RPMI7951 (cell line): Measurements from ENCODE around the gene SYP. TPM values are rescaled to one million over a fixed set of nuclear protein-coding genes. Genes with fewer than 3 reads are reported as not detected.
A peak's percentile ranks its signal among the peaks of the same experiment; 100 is the strongest.
"Not testable (repeated sequence)": the region's sequence is repeated elsewhere in the genome, so short reads cannot be mapped to it uniquely, and the experiment has no call there.

Experiments
- DNase-seq: peaks from one replicate; pipeline ENCODE4 v3.0.0-alpha.2; 2012; ENCODE audit warnings: low read depth
- total RNA-seq: library from RNA; depleted of rRNA; stranded (reverse); fragments of >200 nt; shearing (Covaris generic); gene quantifications from 2 replicates; pipeline ENCODE4 v1.2.3, GENCODE V29; 2014

Gene SYP
- total RNA-seq, 1 experiment from 2014 or later, result 0.36 TPM

DNA sequence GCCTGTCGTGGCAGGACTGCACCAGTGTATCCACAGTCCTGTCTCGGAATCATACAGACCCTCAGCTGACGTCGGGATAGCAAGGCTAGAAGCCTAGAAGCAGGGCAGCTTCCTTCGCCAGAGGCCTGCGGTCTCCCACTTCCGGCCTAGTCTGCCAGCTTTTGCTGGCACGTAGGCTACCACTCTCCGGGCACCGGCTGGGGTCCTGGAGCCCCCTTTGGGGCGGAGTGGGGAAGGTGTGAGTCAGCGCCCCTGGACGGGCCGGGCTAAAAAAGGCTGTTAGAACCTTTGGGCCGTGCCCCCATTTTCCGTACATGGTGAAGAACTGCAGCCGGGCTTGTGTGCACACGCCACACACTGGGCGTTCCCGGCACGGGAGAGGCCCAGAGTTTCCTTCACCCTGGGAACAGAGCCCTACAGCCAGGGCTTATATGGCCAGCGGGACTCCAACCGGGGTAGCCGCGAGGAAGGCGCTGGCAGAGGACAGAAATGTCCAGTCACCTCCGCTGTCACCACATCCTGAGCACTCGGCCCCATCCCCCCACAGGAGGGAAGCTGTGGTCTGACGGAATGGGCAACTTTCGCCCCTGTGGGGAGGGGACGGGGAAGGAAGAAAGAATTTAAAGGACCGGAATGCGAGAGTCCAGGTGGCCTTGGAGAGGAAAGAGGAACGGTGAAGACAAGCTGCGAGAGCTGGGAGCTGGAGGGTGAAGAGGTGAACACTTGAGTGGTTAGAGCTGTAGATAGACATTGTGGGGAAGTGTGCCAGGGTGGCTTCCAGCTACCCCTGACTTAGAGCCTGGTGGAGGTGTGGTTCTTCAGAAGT lies 32.9 kb downstream of the SYP start:
- peak; percentile 96 for DNase-seq

DNA sequence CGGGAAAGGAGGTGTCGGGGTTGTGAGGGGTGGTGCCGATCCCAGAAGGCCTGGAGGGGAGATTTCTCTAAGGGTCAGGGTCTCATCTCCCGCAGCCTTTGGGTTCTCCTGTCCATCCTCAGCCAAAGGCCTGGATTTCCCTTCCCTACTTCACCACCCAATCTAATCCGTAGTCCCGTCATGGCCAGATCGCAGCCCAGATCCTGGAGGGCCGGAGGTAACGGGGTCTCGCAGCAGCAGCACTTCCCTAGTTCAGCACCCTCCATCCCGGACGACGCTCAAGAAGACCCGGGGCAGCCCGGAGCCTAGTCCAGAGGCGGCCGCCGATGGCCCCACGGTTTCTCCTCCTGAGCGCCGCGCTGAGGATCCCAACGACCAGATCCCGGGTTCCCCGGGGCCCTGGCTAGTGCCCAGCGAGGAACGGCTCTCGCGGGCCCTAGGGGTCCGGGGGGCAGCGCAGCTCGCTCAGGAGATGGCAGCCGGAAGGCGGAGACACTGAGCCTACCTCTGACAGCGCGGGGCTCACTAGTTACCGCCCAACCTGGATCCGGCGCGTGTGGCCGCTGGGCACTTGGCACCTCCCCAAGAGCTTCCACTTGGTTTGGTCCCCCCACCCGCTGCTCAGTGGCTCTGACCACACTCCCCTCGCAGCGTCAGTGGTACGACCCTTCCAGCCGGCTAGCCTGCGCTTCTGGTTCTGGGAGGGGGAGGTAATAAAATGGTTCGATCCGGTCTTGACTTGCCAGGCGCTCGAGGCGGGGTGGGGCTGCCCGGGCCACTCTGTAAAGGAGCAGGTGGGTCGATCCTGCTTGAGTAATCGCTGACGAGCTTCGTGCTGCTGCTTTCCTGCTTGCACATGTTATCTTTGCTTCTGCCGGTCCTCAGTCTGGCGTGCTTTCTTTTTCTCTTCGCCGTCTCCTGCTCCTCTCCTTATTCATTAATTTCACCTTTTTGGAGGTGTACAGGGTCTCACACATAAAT lies 33.8 kb downstream of the SYP start:
- peak; percentile 76 for DNase-seq

DNA sequence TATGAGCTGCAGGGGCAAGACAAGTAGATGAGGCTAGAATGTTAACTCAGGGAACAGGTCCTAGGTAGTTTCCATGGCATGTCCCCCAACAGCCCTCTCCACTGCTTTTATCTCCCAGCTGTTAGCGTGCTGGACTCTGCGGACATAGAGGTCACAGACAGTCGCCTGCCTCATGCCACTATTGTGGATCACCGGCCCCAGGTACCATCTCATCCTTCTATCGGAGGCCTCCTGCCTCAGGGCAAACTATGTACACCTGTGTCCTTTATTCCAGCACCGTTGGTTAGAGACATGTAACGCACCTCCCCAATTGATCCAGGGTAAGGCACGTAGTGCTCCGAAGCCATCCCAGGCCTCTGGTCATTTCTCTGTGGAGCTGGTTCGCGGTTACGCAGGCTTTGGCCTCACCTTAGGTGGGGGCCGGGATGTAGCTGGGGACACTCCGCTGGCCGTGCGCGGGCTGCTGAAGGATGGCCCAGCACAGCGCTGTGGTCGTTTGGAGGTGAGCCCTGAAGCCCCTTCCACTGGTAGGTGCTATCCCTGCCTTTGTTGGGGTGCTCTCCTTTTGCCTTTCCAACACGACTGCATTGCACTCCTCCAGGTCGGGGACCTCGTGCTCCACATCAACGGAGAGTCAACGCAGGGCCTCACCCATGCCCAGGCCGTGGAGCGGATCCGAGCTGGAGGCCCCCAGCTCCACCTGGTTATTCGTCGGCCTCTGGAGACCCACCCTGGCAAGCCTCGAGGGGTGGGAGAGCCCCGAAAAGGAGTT lies 35.2 kb downstream of the SYP start:
- DNase-seq, result no peak

DNA sequence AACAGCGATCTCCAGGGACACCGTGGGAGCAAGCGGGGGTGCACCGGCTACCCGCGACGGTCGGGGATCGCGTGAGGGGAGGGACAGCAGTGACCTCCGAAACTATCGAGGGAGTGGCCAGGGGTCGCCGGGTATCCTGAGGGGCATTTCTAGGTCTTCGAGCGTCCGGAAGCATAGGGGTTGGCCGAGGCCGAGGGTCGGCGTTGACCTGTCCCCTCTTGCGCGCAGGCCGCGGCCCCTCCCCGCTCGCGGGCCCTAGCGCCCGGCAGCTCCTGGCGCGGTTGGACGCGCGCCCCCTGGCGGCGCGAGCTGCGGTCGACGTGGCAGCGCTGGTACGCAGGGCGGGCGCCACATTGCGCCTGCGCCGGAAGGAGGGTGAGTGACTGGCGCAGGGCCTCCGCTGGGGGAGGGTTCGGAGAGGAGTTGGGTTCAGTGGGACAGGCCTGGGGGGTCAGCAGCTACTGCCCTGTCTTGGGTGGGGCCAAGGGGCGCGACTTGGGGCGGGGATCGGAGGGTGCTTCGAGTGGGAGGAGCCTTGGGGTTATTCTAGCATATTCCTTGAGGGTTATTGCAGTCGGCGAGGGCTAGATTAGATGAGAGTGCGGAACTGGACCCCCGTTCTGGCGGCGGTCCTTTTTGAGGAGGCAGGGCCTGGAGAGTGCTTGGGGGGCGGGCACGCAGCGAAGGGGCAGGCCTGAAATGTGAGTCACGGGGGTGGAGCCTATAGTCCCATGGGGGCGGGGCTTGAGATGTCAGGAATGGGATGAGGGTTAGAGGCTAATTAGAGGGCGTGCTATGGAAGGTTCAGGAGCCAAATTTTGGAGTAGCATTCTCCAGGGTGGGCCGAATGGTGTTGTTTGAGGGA lies 36.2 kb downstream of the SYP start:
- peak; percentile 87 for DNase-seq

DNA sequence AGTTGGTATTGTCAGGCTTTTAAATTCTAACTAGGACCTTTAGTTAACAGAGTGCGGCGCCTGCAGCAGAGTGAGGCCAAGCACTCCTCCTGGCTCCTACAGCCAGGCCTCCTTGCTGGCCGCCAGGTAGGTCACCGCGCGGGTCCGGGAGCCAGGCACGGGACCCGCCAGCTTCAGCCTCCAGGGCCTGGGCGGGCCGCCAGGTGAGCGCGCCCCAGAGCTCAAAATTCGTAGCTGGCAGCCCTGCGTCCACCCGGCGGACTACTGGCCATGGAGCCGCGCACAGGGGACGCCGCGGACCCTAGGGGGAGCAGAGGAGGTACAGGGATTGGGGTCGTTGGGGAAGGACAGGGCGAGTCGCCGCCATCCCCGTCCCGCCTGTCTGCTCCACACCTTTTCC lies 37.4 kb downstream of the SYP start, which contains the start of gene MAGIX:
Gene MAGIX, plus strand, starts transcription at position 139 of the 400 bp plus-strand sequence. Its CDS starts 132 bp downstream, at position 271.
- DNase-seq, result no peak

DNA sequence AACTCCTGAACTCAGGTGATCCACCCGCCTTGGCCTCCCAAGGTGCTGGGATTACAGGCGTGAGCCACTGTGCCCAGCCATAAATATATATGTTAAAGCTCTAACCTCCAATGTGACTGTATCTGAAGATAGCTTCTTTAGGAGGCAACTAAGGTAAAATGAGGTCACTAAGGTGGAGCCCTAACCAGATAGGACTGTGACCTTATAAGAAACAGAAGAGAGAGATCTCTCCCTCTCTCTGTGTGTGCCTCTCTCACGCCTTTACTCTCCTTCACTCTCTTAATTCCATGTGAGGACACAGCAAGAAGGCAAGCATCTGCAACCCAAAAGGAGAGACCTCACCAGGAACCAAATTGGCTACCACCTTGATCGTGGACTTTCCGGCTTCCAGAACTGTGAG lies 38.4 kb downstream of the SYP start:
- no peak for DNase-seq

DNA sequence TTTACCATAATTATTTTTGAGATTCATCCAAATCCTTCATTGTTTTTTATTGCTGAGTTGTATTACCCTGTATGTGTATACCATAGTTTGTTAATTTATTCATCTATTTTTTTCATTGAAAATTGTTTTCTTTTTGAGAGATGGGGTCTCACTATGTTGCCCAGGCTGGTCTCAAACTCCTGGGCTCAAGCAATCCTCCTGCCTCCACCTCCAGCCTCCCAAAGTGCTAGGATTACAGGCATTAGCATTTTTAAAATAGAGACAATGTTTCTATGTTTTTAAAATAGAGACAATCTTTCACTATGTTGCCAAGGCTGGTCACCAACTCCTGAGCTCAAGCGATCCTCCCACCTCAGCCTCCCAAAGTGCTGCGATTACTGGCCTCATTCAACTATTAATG lies 39.1 kb downstream of the SYP start:
- DNase-seq, result no peak

DNA sequence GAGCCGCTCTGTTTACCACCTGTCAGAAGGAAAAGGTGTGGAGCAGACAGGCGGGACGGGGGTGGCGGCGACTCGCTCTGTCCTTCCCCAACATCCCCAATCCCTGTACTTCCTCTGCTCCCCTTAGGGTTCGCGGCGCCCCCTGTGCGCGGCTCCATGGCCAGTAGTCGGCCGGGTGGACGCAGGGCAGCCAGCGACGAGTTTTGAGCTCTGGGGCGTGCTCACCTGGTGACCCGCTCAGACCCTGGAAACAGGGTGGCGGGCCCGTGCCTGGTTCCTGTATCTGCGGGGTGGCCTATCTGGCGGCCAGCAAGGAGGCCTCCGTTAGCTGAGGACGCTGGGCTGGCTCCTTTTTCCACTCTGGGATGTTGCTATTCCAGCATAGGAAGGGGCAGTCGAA lies 42.8 kb downstream of the SYP start:
- no peak for DNase-seq

DNA sequence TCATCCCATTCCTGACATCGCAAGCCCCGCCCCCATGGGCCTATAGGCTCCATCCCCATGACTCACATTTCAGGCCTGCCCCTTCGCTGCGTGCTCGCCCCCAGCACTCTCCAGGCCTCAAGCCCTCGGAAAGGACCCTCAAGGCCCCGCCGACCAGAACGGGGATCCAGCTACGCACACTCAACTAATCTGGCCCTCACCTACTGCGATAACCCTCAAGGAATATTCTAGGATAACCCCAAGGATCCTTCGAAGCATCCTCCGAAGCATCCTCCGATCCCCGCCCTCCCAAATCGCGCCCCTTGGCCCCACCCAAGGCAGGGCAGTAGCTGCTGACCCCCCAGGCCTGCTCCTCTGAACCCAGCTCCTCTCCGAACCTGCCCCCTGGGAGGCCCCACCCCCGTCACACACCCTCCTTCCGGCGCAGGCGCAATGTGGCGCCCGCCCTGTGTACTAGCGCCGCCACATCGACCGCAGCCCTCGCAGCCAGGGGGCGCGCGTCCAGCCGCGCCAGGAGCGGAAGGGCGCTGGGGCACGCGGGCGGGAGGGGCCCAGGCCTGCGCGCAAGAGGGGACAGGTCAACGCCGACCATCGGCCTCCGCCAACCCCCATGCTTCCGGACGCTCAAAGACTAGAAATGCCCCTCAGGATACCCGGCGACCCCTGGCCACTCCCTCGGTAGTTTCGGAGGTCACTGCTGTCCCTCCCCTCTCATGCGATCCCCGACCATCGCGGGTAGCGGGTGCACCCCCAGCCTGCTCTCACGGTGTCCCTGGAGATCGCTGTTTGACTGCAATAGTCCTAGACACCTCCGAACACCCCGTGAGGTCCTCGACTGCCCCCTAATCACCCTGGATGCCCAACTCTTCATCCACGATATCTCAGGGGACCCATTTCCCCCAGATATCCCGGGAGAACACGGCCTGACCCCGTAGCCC lies 43.8 kb downstream of the SYP start:
- peak; percentile 94 for DNase-seq

DNA sequence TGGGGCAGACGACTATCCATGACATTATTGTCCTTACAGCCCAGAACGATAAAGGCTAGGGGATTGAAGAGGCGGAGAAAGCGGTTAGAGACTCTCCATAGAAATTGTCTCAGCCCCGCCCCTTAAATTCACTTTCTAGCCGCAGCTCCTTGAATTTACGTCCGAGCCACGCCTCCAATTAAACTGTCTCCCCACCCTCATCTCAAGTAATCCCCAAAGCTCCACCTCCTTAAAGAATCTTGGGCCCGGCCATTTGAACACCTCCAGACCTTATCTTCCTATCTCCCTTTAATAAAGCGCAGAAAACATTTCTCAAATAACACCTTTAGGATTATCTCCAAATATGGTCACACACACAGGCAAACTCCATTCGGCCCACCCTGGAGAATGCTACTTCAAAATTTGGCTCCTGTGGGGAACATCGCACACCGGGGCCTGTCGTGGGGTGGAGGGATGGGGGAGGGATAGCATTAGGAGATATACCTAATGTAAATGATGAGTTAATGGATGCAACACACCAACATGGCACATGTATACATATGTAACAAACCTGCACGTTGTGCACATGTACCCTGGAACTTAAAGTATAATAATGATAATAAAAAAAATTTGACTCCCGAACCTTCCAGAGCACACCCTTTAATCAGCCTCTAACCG lies 44.6 kb downstream of the SYP start:
- DNase-seq, result peak; percentile 88

DNA sequence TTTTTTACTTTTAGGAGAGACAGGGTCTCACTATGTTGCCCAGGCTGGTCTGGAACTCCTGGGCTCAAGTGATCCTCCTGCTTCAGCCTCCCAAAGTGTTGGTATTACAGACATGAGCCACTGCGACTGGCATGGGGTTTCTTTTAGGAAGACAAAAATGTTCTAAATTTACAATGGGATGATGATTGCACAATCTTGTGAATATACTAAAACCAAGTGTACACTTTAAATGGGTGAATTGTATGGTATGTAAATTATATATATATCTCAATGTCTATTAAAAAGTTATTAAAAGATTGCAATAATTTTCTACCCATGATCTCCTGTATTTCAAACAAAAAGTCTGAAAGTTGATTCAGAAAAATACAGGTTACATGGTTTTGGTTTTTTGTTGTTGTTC lies 46.5 kb downstream of the SYP start:
- no peak for DNase-seq

DNA sequence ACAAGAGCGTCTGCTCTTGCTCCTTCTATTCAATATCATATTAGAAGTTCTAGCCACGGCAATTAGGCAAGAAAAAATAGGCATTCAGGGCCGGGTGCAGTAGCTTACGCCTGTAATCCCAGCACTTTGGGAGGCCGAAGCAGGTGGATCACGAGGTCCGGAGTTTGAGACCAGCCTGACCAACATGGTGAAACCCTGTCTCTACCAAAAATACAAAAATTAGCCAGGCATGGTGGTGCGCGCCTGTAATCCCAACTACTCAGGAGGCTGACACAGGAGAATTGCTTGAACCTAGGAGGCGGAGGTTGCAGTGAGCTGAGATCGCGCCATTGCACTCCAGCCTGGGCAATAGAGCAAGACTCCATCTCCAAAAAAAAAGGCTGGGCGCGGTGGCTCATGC lies 50.7 kb downstream of the SYP start:
- not testable (repeated sequence) for DNase-seq

DNA sequence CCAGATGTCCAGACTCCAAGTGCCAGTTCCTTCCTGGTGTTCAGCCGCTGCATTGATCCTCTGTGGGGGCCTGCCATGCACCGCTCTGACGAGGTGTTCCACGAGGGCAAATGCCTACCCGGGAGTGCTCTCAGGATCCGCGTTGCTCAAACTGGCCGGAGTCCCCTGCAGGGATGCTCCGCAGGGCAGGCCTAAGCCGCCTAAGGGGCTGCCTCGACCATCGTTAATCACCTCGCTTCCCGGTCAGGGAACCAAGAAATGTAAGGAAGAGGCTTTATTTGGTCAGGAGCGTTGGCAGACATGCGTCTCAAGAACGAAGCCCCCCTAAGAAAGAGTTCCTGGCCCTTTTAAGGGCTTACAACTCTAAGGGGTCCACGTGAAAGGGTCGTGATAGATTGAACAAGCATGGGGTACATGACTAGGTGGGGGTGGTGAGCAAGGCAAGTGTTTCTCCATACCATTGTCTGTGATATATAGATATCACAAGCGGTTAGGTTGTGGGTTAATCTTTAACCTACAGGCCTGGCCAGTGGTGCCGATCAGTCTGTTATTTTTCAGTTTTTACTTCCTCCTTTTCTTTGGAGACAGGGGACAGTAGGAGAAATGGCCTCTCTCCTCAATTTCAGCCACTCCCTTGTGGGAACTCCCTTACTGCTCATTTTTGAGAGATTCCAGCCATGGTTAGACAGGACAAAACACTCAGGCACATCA lies 51.4 kb downstream of the SYP start:
- not testable (repeated sequence) for DNase-seq

DNA sequence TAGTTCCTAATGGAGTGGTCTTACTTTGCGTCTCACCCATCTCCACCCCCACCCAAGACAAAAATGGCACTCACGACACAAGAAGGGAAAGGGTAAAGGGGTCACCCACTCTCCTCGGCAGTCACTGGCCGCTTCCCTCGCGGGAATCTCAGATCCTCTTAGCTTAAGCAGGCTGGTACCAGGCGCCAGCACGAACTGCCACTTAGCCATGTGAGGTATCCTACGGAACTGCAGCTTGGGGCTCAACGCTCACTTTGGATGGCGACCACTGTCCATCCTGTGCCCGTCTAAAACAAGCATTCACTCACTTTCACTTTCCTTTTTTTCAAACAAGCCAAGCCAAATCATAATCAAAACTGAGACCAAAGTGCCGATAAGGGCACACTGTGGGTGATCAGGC lies 52.1 kb downstream of the SYP start:
- DNase-seq, result no peak

DNA sequence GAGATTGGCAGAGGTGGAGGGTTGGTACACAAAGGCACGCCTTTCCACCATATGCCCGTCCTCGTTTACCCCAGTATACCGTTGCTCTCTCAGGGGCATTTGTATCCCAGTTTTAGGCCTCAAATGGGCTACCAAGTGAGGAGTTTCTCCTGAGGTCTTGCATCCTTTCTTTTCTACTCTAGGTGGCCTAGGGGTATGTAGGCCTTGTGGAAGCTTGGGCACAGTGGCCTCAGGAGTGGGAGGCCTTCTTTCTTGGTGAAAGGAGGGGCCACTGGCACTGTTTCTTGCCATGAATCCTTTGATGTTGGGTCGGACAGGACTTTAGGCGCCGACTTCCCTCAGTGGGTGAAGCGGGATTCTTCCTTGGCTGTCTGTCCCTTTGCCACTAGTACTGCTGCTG lies 52.7 kb downstream of the SYP start:
- DNase-seq, result no peak

DNA sequence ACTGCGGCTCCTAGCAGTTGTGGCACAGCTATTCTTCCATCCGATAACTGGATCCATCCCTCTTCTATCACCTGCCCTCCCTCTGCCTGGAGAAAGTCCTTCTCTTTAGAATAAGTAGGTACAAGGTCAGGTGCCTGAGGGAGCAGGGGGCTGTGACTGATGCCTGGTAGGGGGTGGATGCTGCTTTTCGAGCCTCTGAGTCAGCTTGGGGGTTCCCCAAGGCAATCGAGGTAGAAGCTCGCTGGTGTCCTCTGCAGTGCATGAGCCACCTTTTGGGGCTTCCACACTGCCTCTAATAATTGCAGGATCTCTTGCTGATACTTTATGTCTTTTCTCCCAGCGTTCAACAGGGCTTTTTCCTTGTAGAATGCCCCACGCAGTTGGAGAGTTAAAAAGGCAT lies 56.8 kb downstream of the SYP start:
- DNase-seq, result not testable (repeated sequence)

DNA sequence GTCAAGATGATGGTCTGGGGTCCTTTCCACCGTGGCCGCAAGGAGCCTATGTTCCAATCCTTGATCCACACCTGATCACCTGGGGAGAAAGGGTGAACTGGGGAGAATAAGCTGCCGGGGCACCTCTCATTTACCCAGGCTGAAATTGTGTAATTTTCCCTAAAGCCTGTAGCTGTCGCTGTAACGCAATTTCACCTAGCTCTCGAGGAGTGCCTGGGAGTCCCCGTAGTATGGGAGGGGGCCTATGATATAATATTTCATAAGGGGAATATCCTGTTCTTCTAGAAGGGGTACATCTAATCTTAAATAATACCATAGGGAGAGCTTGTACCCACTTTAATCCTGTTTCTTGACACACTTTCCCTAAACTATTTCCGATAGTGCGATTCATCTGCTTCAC lies 57.7 kb downstream of the SYP start:
- not testable (repeated sequence) for DNase-seq

DNA sequence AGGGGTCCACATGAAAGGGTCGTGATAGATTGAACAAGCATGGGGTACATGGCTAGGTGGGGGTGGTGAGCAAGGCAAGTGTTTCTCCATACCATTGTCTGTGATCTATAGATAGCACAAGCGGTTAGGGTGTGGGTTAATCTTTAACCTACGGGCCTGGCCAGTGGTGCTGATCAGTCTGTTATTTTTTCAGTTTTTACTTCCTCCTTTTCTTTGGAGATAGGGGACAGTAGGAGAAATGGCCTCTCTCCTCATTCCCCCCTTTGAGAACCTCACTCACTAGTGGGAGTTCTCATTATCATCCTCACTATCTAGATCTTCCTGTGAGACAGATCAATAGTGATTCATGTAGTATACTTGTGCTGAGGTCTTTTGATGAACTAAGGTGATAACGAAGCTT lies 60.3 kb downstream of the SYP start:
- DNase-seq, result no peak
